ENCODE data around the gene SIAH3. TPM values are rescaled to one million over a fixed set of nuclear protein-coding genes. Genes with fewer than 3 reads are reported as not detected.
"Not testable (repeated sequence)": the region's sequence is repeated elsewhere in the genome, so short reads cannot be mapped to it uniquely, and the experiment has no call there.

The SIAH3 gene
- total RNA-seq, 4 donors from 2014 or later: under 0.01 to 4.6 (median 0.09) TPM

DNA sequence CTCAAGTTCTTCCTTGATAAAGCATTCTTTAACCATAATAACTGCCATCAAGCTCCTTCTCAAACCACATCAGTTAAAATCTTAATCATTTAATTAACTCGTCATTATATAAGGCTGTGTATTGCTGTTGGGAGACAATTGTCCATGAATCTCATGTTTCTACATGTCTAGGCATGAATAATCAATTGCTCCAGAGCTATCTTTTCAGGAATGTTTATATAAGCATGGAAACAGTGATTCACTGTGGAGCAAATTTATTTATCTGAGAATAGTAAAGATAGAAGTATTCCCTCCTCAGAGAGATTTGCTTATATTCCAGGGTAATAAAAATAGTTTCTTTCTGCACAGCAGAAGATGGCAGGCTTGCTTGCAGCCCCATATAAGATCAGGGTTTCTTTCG, 78.3 kb downstream of the SIAH3 start:
- no peak overlapping the region for H3K27ac ChIP-seq
- H3K4me3 ChIP-seq: no peak overlapping the region
- DNase-seq: no peak
- H3K9me3 ChIP-seq: no peaks in the 10 kb centered on the region
- H3K27me3 ChIP-seq: no peaks in the 10 kb centered on the region
- no peaks in the 10 kb centered on the region for H3K4me1 ChIP-seq
- intact Hi-C loops (cut with DNase I; ENCODE audit: low total_unique reads): no loop called here
- TF ChIP-seq, protein P1, sequence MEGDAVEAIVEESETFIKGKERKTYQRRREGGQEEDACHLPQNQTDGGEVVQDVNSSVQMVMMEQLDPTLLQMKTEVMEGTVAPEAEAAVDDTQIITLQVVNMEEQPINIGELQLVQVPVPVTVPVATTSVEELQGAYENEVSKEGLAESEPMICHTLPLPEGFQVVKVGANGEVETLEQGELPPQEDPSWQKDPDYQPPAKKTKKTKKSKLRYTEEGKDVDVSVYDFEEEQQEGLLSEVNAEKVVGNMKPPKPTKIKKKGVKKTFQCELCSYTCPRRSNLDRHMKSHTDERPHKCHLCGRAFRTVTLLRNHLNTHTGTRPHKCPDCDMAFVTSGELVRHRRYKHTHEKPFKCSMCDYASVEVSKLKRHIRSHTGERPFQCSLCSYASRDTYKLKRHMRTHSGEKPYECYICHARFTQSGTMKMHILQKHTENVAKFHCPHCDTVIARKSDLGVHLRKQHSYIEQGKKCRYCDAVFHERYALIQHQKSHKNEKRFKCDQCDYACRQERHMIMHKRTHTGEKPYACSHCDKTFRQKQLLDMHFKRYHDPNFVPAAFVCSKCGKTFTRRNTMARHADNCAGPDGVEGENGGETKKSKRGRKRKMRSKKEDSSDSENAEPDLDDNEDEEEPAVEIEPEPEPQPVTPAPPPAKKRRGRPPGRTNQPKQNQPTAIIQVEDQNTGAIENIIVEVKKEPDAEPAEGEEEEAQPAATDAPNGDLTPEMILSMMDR (IDR thresholded peaks at IDR 0.05): no peak
- no peaks in the 10 kb centered on the region for H3K36me3 ChIP-seq

DNA sequence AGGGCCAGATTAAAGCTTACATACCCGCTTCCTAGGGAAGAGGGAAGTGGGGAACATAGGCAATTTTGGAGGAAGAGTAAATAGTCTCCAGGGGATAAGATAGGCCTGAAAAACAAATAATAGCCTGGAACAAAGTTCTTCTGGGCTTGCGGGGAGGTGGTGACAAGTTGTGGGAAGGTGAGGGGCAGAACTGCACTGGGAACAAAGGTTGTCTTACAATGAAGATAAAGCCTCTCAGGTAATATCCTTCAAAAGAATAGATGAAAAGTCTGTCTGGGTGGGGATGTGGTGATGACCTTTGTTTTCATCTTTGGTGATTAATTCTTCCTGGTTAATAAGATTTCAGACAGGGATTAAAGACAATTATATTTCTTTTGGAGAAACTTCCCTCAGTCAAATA, 80.7 kb downstream of the SIAH3 start:
- Histone ChIP-seq H3K27ac (no peak overlapping the region), H3K36me3 (no peaks in the 10 kb centered on the region), H3K4me3 (no peak overlapping the region), H3K27me3 (no peaks in the 10 kb centered on the region), H3K4me1 (no peaks in the 10 kb centered on the region), H3K9me3 (no peaks in the 10 kb centered on the region)
- intact Hi-C loops (cut with DNase I; ENCODE audit: low total_unique reads): no loop called here
- DNase-seq: no peak
- TF ChIP-seq, protein P1 (IDR thresholded peaks at IDR 0.05): no peak
- no peak for TF ChIP-seq POLR2A (IDR thresholded peaks at IDR 0.05)

DNA sequence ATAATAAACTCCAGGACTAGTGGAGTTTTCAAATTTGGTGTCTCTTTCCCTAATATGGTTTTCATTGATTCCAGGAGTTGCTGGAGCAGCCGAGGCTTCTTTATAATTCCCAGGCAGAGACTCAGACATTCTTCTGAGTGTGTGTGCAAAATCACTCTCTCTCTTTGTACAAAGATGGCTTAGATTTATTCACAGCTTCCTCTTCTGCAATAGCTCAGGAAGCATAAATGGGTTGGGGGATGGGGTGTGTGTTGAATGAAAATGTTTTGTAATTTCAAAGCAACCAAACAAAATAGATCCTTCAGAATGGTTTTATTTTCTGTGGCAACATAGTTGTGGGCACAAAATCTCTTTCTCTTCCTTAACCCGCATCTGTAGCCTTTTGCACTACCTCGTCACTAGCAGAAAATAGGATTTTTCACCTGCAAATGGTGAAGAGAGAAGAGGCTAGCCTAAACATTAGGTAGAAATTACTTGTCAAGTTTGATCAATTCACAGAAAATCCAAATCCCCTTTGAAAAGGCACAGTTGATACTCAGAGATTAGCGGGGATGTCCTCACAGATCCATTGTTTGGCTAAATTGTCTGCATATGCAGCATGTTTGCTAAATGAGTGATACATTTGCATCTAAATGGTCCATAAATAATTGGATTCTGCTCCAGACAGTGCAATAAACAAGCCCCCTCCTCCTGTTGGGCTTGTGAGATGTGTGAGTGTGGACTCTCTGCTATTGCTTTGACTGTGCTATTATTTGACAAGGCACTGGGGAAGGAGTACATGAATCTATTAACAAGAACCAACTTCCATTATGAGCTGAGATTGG, 82.7 kb downstream of the SIAH3 start:
- Histone ChIP-seq H3K4me1 (no peaks in the 10 kb centered on the region), H3K4me3 (no peak overlapping the region), H3K36me3 (no peaks in the 10 kb centered on the region), H3K27me3 (no peaks in the 10 kb centered on the region), H3K27ac (no peak overlapping the region), H3K9me3 (no peaks in the 10 kb centered on the region)
- intact Hi-C loops (cut with DNase I; ENCODE audit: low total_unique reads): no loop called here
- DNase-seq: no peak
- TF ChIP-seq POLR2A (IDR thresholded peaks at IDR 0.05): no peak
- TF ChIP-seq, protein P1 (IDR thresholded peaks at IDR 0.05): no peak

DNA sequence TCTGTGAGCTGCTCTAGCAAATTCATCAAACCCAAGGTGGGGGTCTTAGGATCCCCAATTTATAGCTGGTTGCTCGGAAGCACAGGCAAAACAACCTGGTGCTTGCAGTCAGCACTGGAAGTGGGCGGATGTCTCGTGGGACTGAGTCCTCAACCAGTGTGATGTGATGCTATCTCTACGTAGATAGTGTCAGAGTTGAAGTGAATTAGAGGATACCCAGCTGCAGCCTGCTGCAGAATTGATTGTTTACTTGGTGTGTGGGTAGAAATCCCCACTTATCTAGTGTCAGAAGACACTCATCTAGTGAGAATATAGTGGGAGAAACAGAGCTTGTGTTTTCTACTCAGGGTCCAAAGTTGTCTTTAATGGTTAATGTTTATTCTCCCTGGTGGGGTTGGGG, 86.1 kb downstream of the SIAH3 start:
- H3K9me3 ChIP-seq: no peaks in the 10 kb centered on the region
- H3K27ac ChIP-seq: no peak overlapping the region
- DNase-seq: no peak
- TF ChIP-seq, protein P1 (IDR thresholded peaks at IDR 0.05): no peak
- no peak for TF ChIP-seq POLR2A (IDR thresholded peaks at IDR 0.05)
- intact Hi-C loops (cut with DNase I; ENCODE audit: low total_unique reads): no loop called here
- H3K27me3 ChIP-seq: no peaks in the 10 kb centered on the region
- H3K4me1 ChIP-seq: no peaks in the 10 kb centered on the region
- H3K4me3 ChIP-seq: no peak overlapping the region
- no peaks in the 10 kb centered on the region for H3K36me3 ChIP-seq

DNA sequence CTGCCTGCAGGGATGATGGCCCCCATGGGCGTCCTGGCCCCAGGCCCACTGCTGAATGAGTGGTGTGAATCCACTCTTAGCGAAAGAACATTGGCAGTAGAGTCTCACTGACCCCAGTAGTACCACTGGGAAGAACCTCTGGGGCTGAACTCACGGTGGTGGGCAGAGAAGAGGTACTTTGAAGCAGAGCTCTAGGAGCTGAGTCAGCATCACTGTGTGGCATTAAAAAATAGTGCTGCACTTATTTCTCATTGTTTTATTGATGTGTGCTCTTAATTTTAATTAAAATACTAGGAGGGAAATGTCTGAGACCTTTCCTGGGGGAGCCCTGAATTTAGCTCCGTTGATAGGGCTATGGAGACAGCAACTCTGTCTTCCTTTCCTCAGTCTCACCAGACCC, 88.1 kb downstream of the SIAH3 start:
- DNase-seq: no peak
- H3K36me3 ChIP-seq: no peaks in the 10 kb centered on the region
- H3K27me3 ChIP-seq: no peaks in the 10 kb centered on the region
- no peaks in the 10 kb centered on the region for H3K9me3 ChIP-seq
- H3K27ac ChIP-seq: no peak overlapping the region
- H3K4me1 ChIP-seq: no peaks in the 10 kb centered on the region
- intact Hi-C loops (cut with DNase I; ENCODE audit: low total_unique reads): no loop called here
- no peak for TF ChIP-seq POLR2A (IDR thresholded peaks at IDR 0.05)
- TF ChIP-seq, protein P1 (IDR thresholded peaks at IDR 0.05): no peak
- H3K4me3 ChIP-seq: no peak overlapping the region

DNA sequence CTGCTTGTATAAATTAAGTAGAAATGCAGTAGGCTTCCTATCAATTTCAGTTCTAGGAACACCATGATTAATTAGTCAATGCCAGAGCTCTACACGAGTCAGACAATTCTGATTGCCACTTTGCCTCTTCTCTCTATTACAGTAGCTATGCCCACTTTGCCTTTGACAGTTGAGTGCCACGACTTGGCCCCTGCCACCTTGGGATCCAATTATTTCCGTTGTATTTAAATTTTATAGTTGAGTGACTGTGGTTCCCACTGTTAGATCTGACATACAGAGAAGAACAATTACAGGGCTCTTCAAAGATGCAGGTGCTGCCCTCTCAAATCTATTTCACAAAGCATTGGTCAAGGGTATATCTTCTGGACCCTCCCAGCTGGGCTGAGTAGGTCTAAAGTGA, 94.0 kb downstream of the SIAH3 start:
- H3K4me1 ChIP-seq; H3K27ac ChIP-seq; H3K9me3 ChIP-seq; DNase-seq; H3K4me3 ChIP-seq; H3K27me3 ChIP-seq; intact Hi-C loops (cut with DNase I; ENCODE audit: low total_unique reads); H3K36me3 ChIP-seq: not testable (repeated sequence)

DNA sequence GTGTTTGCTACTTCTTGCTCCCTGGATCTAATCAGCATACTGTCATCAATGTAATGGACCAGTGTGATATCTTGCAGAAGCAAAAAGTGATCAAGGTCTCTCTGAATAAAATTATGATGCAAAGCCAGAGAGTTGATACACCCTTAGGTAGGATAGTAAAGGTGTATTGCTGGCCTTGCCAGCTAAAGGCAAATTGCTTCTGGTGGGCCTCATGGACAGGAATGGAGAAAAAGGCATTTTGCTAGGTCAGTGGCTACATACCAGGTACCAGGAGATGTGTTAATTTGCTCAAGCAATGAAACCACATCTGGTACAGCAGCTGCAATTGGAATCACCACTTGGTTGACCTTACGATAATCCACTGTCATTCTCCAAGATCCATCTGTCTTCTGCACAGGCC, 95.1 kb downstream of the SIAH3 start:
- intact Hi-C loops (cut with DNase I; ENCODE audit: low total_unique reads); H3K36me3 ChIP-seq; H3K27ac ChIP-seq: not testable (repeated sequence)

More for the DNA sequence above, 95.1 kb downstream of the SIAH3 start:
- DNase-seq, H3K4me3 ChIP-seq, H3K4me1 ChIP-seq, H3K9me3 ChIP-seq, H3K27me3 ChIP-seq: not testable (repeated sequence)
